WTC11 (cell line): ENCODE results near the gene SEZ6.

Source experiments
- CBFB ChIP-seq: sonication (generic); formaldehyde crosslinking; IDR thresholded peaks from 2 replicates; pipeline ENCODE4 v1.8.1; 2022; ENCODE audit warnings: mild to moderate bottlenecking, low read depth, missing genetic modification reagents
- CREM ChIP-seq: sonication (generic); formaldehyde crosslinking; IDR thresholded peaks from 2 replicates; pipeline ENCODE4 v1.8.1; 2022; ENCODE audit warnings: mild to moderate bottlenecking, missing genetic modification reagents, moderate library complexity
- GTF2I ChIP-seq: fragments of 250-450 bp; sonication (Bioruptor Pico); conservative IDR thresholded peaks from 2 replicates; pipeline ENCODE4 v1.4.0; 2021; ENCODE audit warnings: mild to moderate bottlenecking
- SP1 ChIP-seq: sonication (generic); formaldehyde crosslinking; conservative IDR thresholded peaks from 2 replicates; pipeline ENCODE4 v1.8.1; 2022; ENCODE audit warnings: missing genetic modification reagents
- TEAD4 ChIP-seq: sonication (generic); formaldehyde crosslinking; IDR thresholded peaks from 2 replicates; pipeline ENCODE4 v1.8.0; 2022; ENCODE audit warnings: mild to moderate bottlenecking, missing genetic modification reagents
- ZNF423 ChIP-seq: fragments of 250-450 bp; sonication (Bioruptor Pico); IDR thresholded peaks from 2 replicates; pipeline ENCODE4 v2.1.2; 2022; ENCODE audit warnings: mild to moderate bottlenecking, moderate library complexity
- TF ChIP-seq, protein P1 (sequence below): fragments of 200-600 bp; IDR thresholded peaks from 2 replicates; pipeline ENCODE4 v1.8.0; 2022; ENCODE audit warnings: antibody characterized with exemption
- TF ChIP-seq, protein P2 (sequence below): sonication (generic); formaldehyde crosslinking; conservative IDR thresholded peaks from 2 replicates; pipeline ENCODE4 v1.8.1; 2023; ENCODE audit warnings: mild to moderate bottlenecking, low read depth, missing genetic modification reagents, moderate library complexity
- TF ChIP-seq, protein P3 (sequence below): fragments of 250-450 bp; sonication (Bioruptor Pico); conservative IDR thresholded peaks from 2 replicates; pipeline ENCODE4 v1.9.0; 2021; ENCODE audit warnings: mild to moderate bottlenecking
- TF ChIP-seq, protein P4 (sequence below): sonication (generic); formaldehyde crosslinking; IDR thresholded peaks from 2 replicates; pipeline ENCODE4 v1.8.0; 2022; ENCODE audit warnings: mild to moderate bottlenecking, missing genetic modification reagents
- TF ChIP-seq, protein P5 (sequence below): sonication (generic); formaldehyde crosslinking; IDR thresholded peaks from 2 replicates; pipeline ENCODE4 v1.8.1; 2023; ENCODE audit warnings: mild to moderate bottlenecking, missing genetic modification reagents, moderate library complexity
- TF ChIP-seq, protein P6 (sequence below): sonication (generic); formaldehyde crosslinking; IDR thresholded peaks from 2 replicates; pipeline ENCODE4 v1.8.0; 2022; ENCODE audit warnings: mild to moderate bottlenecking, missing genetic modification reagents

DNA sequence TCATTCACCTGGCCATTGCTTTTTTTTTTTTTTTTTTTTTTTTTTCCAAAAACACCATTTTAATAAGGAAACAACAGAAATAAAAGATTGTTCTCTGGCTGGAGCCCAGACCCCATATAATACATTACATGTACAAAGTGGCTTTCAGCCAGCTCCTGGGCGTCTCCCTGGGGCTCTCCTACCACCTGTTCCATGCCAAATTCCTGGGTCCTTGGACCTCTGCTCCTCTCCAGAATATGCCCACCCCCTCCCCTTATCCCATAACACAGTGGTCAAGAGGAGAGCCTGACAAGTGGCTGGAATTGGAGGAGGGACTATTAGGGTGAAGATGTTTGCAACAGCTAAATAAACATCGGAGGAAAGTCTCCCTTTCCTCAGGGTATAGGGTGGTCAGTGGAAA lies 50.9 kb downstream of the SEZ6 start:
- TF ChIP-seq ZNF423 (CRISPR knock-in tag) (no peak), CREM (CRISPR knock-in tag) (no peak), SP1 (no peak), TEAD4 (CRISPR knock-in tag) (no peak), CBFB (CRISPR knock-in tag) (no peak), GTF2I (CRISPR knock-in tag) (no peak)
- TF ChIP-seq, protein P1, sequence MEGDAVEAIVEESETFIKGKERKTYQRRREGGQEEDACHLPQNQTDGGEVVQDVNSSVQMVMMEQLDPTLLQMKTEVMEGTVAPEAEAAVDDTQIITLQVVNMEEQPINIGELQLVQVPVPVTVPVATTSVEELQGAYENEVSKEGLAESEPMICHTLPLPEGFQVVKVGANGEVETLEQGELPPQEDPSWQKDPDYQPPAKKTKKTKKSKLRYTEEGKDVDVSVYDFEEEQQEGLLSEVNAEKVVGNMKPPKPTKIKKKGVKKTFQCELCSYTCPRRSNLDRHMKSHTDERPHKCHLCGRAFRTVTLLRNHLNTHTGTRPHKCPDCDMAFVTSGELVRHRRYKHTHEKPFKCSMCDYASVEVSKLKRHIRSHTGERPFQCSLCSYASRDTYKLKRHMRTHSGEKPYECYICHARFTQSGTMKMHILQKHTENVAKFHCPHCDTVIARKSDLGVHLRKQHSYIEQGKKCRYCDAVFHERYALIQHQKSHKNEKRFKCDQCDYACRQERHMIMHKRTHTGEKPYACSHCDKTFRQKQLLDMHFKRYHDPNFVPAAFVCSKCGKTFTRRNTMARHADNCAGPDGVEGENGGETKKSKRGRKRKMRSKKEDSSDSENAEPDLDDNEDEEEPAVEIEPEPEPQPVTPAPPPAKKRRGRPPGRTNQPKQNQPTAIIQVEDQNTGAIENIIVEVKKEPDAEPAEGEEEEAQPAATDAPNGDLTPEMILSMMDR, result no peak
- TF ChIP-seq, protein P2, sequence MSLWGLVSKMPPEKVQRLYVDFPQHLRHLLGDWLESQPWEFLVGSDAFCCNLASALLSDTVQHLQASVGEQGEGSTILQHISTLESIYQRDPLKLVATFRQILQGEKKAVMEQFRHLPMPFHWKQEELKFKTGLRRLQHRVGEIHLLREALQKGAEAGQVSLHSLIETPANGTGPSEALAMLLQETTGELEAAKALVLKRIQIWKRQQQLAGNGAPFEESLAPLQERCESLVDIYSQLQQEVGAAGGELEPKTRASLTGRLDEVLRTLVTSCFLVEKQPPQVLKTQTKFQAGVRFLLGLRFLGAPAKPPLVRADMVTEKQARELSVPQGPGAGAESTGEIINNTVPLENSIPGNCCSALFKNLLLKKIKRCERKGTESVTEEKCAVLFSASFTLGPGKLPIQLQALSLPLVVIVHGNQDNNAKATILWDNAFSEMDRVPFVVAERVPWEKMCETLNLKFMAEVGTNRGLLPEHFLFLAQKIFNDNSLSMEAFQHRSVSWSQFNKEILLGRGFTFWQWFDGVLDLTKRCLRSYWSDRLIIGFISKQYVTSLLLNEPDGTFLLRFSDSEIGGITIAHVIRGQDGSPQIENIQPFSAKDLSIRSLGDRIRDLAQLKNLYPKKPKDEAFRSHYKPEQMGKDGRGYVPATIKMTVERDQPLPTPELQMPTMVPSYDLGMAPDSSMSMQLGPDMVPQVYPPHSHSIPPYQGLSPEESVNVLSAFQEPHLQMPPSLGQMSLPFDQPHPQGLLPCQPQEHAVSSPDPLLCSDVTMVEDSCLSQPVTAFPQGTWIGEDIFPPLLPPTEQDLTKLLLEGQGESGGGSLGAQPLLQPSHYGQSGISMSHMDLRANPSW (CRISPR knock-in tag), result no peak
- TF ChIP-seq, protein P3, sequence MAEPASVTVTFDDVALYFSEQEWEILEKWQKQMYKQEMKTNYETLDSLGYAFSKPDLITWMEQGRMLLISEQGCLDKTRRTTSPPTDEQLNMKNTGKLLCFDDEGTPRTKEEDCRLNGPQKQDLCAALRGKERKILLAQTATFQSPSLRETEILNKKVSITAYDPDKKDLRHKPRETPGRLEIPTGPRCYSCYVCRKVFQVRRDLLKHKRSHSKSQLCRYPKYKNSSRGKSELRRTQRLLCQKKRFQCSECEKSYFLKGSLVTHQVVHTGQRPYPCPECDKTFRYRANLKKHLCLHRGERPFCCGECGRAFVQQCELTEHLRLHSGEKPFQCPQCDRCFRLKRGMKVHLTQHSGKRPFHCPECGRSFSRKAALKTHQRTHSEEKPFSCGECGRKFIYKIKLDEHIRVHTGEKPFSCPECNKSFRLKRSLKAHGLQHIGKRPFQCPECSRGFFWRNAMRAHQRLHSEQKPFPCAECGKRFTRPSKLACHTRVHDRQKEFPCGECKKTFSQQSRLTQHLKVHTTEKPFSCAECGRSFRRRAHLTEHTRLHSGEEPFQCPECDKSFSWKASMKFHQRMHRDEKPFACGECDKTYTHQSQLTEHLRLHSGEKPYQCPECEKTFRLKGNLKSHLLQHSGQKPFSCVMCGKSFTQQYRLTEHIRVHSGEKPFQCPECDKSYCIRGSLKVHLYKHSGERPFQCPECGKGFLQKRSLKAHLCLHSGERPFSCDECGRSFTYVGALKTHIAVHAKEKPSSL (CRISPR knock-in tag), result no peak
- TF ChIP-seq, protein P4, sequence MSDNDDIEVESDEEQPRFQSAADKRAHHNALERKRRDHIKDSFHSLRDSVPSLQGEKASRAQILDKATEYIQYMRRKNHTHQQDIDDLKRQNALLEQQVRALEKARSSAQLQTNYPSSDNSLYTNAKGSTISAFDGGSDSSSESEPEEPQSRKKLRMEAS (CRISPR knock-in tag), result no peak
- TF ChIP-seq, protein P5, sequence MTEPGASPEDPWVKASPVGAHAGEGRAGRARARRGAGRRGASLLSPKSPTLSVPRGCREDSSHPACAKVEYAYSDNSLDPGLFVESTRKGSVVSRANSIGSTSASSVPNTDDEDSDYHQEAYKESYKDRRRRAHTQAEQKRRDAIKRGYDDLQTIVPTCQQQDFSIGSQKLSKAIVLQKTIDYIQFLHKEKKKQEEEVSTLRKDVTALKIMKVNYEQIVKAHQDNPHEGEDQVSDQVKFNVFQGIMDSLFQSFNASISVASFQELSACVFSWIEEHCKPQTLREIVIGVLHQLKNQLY (CRISPR knock-in tag), result no peak
- TF ChIP-seq, protein P6, sequence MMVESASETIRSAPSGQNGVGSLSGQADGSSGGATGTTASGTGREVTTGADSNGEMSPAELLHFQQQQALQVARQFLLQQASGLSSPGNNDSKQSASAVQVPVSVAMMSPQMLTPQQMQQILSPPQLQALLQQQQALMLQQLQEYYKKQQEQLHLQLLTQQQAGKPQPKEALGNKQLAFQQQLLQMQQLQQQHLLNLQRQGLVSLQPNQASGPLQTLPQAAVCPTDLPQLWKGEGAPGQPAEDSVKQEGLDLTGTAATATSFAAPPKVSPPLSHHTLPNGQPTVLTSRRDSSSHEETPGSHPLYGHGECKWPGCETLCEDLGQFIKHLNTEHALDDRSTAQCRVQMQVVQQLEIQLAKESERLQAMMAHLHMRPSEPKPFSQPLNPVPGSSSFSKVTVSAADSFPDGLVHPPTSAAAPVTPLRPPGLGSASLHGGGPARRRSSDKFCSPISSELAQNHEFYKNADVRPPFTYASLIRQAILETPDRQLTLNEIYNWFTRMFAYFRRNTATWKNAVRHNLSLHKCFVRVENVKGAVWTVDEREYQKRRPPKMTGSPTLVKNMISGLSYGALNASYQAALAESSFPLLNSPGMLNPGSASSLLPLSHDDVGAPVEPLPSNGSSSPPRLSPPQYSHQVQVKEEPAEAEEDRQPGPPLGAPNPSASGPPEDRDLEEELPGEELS (CRISPR knock-in tag), result no peak
